ENCODE data around the gene MRPS12. TPM values are rescaled to one million over a fixed set of nuclear protein-coding genes. Genes with fewer than 3 reads are reported as not detected.

Gene MRPS12
- total RNA-seq, 1 experiment from 2014 or later = 82.5 TPM

- H3K27me3 Mint-ChIP-seq (ENCODE audit: insufficient read depth, unreplicated experiment) = no peaks in the 10 kb centered on the region
- no peaks in the 10 kb centered on the region for H3K9me3 Mint-ChIP-seq (ENCODE audit: unreplicated experiment)
- Histone ChIP-seq H3K4me1 (no peaks in the 10 kb centered on the region), H3K27me3 (replicated peaks; ENCODE audit: control insufficient read depth, insufficient read depth, low read length) (no peaks in the 10 kb centered on the region), H3K36me3 (ENCODE audit: control insufficient read depth, insufficient read depth, low read length) (peaks cover 5% of the 10 kb centered on the region), H3K9me3 (no peaks in the 10 kb centered on the region), H3K4me3 (ENCODE audit: low read depth, low read length) (no peak overlapping the region)
- intact Hi-C loops (cut with micrococcal nuclease; ENCODE audit: unreplicated experiment) = no loop called here
- ChIA-PET CTCF (no interaction called here), POLR2A (no interaction called here)
- no TSS peak for BruUV-seq (replicated peaks)
- no peak overlapping the region for H3K27ac Mint-ChIP-seq (ENCODE audit: unreplicated experiment)
- H3K4me1 Mint-ChIP-seq (ENCODE audit: low read depth, unreplicated experiment) = no peaks in the 10 kb centered on the region
- H3K36me3 Mint-ChIP-seq (ENCODE audit: insufficient read depth, unreplicated experiment) = peaks cover 19% of the 10 kb centered on the region
- no peak overlapping the region for H3K4me3 Mint-ChIP-seq (ENCODE audit: unreplicated experiment)
- TF ChIP-seq CTCF (IDR thresholded peaks at IDR 0.05; ENCODE audit: insufficient read depth in 1 of 2, low read depth in 1 of 2, low read length in 1 of 2, severe bottlenecking in 1 of 2, unreplicated experiment in 1 of 2) = no peak
- no peak for DNase-seq
Measured at GRCh38 chr19:38921420-38922274, 9.1 kb upstream of the MRPS12 start.

- Histone ChIP-seq H3K4me3 (ENCODE audit: low read depth, low read length) (no peak overlapping the region), H3K36me3 (ENCODE audit: control insufficient read depth, insufficient read depth, low read length) (peaks cover 5% of the 10 kb centered on the region), H3K9me3 (no peaks in the 10 kb centered on the region), H3K27me3 (replicated peaks; ENCODE audit: control insufficient read depth, insufficient read depth, low read length) (no peaks in the 10 kb centered on the region), H3K4me1 (no peaks in the 10 kb centered on the region)
- ChIA-PET CTCF (no interaction called here), POLR2A (no interaction called here)
- intact Hi-C loops (cut with micrococcal nuclease; ENCODE audit: unreplicated experiment) = no loop called here
- Mint-ChIP-seq H3K4me1 (ENCODE audit: low read depth, unreplicated experiment) (no peaks in the 10 kb centered on the region), H3K36me3 (ENCODE audit: insufficient read depth, unreplicated experiment) (peaks cover 21% of the 10 kb centered on the region), H3K4me3 (ENCODE audit: unreplicated experiment) (no peak overlapping the region), H3K27ac (ENCODE audit: unreplicated experiment) (no peak overlapping the region), H3K9me3 (ENCODE audit: unreplicated experiment) (no peaks in the 10 kb centered on the region), H3K27me3 (ENCODE audit: insufficient read depth, unreplicated experiment) (no peaks in the 10 kb centered on the region)
- BruUV-seq (replicated peaks) = no TSS peak
- TF ChIP-seq CTCF (IDR thresholded peaks at IDR 0.05; ENCODE audit: insufficient read depth in 1 of 2, low read depth in 1 of 2, low read length in 1 of 2, severe bottlenecking in 1 of 2, unreplicated experiment in 1 of 2) = no peak
- no peak for DNase-seq
Measured at GRCh38 chr19:38922482-38922881, 8.3 kb upstream of the MRPS12 start.

GRCh38 chr19:38924388-38924787, 6.4 kb upstream of the MRPS12 start:
- Histone ChIP-seq H3K9me3 (no peaks in the 10 kb centered on the region), H3K4me3 (ENCODE audit: low read depth, low read length) (no peak overlapping the region), H3K4me1 (no peaks in the 10 kb centered on the region), H3K36me3 (ENCODE audit: control insufficient read depth, insufficient read depth, low read length) (peaks cover 5% of the 10 kb centered on the region), H3K27me3 (replicated peaks; ENCODE audit: control insufficient read depth, insufficient read depth, low read length) (no peaks in the 10 kb centered on the region)
- intact Hi-C loops (cut with micrococcal nuclease; ENCODE audit: unreplicated experiment) = no loop called here
- no peaks in the 10 kb centered on the region for H3K4me1 Mint-ChIP-seq (ENCODE audit: low read depth, unreplicated experiment)
- H3K36me3 Mint-ChIP-seq (ENCODE audit: insufficient read depth, unreplicated experiment) = peaks cover 37% of the 10 kb centered on the region
- no peaks in the 10 kb centered on the region for H3K27me3 Mint-ChIP-seq (ENCODE audit: insufficient read depth, unreplicated experiment)
- no TSS peak for BruUV-seq (replicated peaks)
- no peak overlapping the region for H3K27ac Mint-ChIP-seq (ENCODE audit: unreplicated experiment)
- no peak for TF ChIP-seq CTCF (IDR thresholded peaks at IDR 0.05; ENCODE audit: insufficient read depth in 1 of 2, low read depth in 1 of 2, low read length in 1 of 2, severe bottlenecking in 1 of 2, unreplicated experiment in 1 of 2)
- no peak overlapping the region for H3K4me3 Mint-ChIP-seq (ENCODE audit: unreplicated experiment)
- H3K9me3 Mint-ChIP-seq (ENCODE audit: unreplicated experiment) = no peaks in the 10 kb centered on the region
- CTCF ChIA-PET = interaction anchor here (0.6 kb wide), 1 partner anchor 18 kb away, joined by 3 read pairs; no protein-coding TSS in a partner anchor
- no peak for DNase-seq
- POLR2A ChIA-PET = no interaction called here

Measured in Caco-2 (cell line).